HEK293 (cell line): ENCODE results near the gene KRTAP10-12.

Source experiments
- CTCF ChIA-PET: fragments of 350-600 bp; formaldehyde crosslinking; extraction: SDS; loops from one replicate; lab custom pipeline; 2021; ENCODE audit warnings: antibody characterized with exemption; lab: Yijun Ruan, JAX
- POLR2A ChIA-PET: fragments of 300-600 bp; formaldehyde crosslinking; extraction: SDS; loops from one replicate; lab custom pipeline; 2020; ENCODE audit warnings: antibody characterized with exemption, inconsistent platforms; lab: Yijun Ruan, JAX
- H3K27ac ChIP-seq: fragments of 200-500 bp; sonication (Bioruptor generic); 2 replicates; pipeline ENCODE4 v1.5.1; 2014; ENCODE audit warnings: low read depth, low read length, control low read depth, inconsistent platforms; ENCODE audit errors: extremely low read depth
- H3K36me3 ChIP-seq, 2 experiments: fragments of 200-500 bp in 1 of 2; sonication (Bioruptor generic) in 1 of 2; 1 replicate in 1 of 2; 2 replicates in 1 of 2; pipeline ENCODE4 v1.5.1; 2014 to 2017; ENCODE audit warnings: inconsistent platforms in 2 of 2, low read length in 2 of 2; ENCODE audit not compliant: control insufficient read depth in 2 of 2, insufficient read depth in 1 of 2
- H3K4me1 ChIP-seq: fragments of 200-500 bp; sonication (Bioruptor generic); 2 replicates; pipeline ENCODE4 v1.5.1; 2014; ENCODE audit warnings: mild to moderate bottlenecking, low read length, inconsistent platforms; ENCODE audit not compliant: control insufficient read depth, insufficient read depth
- H3K4me3 ChIP-seq: 2 replicates; pipeline ENCODE4 v1.5.1; 2011; ENCODE audit warnings: low read depth, mild to moderate bottlenecking, control low read depth, low read length, moderate library complexity
- H3K9me3 ChIP-seq: fragments of 200-500 bp; sonication (Bioruptor generic); 2 replicates; pipeline ENCODE4 v1.5.1; 2014; ENCODE audit warnings: low read depth, low read length, inconsistent platforms; ENCODE audit not compliant: control insufficient read depth, insufficient read depth
- BCL6B ChIP-seq: fragments of 450-650 bp; formaldehyde crosslinking; IDR thresholded peaks from 2 replicates; pipeline ENCODE4 v1.5.1; 2017; ENCODE audit warnings: missing biosample characterization, missing genetic modification characterization
- EGR2 ChIP-seq: fragments of 450-650 bp; formaldehyde crosslinking; IDR thresholded peaks from 2 replicates; pipeline ENCODE4 v1.5.1; 2016; ENCODE audit warnings: low read depth, missing biosample characterization, missing genetic modification characterization
- KLF17 ChIP-seq: fragments of 450-650 bp; formaldehyde crosslinking; IDR thresholded peaks from 2 replicates; pipeline ENCODE4 v1.5.1; 2016; ENCODE audit warnings: missing biosample characterization, missing genetic modification characterization
- MYNN ChIP-seq: fragments of 450-650 bp; formaldehyde crosslinking; IDR thresholded peaks from 2 replicates; pipeline ENCODE4 v1.5.1; 2016; ENCODE audit warnings: missing biosample characterization, missing genetic modification characterization, borderline replicate concordance
- OSR2 ChIP-seq: fragments of 450-650 bp; formaldehyde crosslinking; IDR thresholded peaks from 2 replicates; pipeline ENCODE4 v1.5.1; 2016; ENCODE audit warnings: missing biosample characterization, missing genetic modification characterization
- ZBTB44 ChIP-seq: fragments of 450-650 bp; IDR thresholded peaks from 2 replicates; pipeline ENCODE4 v1.5.1; 2018; ENCODE audit warnings: missing biosample characterization, mild to moderate bottlenecking, missing genetic modification characterization
- ZFHX2 ChIP-seq: fragments of 450-650 bp; formaldehyde crosslinking; conservative IDR thresholded peaks from 2 replicates; pipeline ENCODE4 v1.5.1; 2016; ENCODE audit warnings: missing biosample characterization, missing genetic modification characterization
- ZNF10 ChIP-seq: fragments of 450-650 bp; formaldehyde crosslinking; IDR thresholded peaks from 2 replicates; pipeline ENCODE4 v1.5.1; 2017; ENCODE audit warnings: missing biosample characterization, missing genetic modification characterization
- ZNF133 ChIP-seq: fragments of 450-650 bp; formaldehyde crosslinking; IDR thresholded peaks from 2 replicates; pipeline ENCODE4 v1.5.1; 2016; ENCODE audit warnings: missing biosample characterization, missing genetic modification characterization
- ZNF324 ChIP-seq: fragments of 450-650 bp; formaldehyde crosslinking; IDR thresholded peaks from 2 replicates; pipeline ENCODE4 v1.5.1; 2016; ENCODE audit warnings: missing biosample characterization, missing genetic modification characterization
- ZNF37A ChIP-seq: fragments of 450-650 bp; IDR thresholded peaks from 2 replicates; pipeline ENCODE4 v1.5.1; 2018; ENCODE audit warnings: missing biosample characterization, missing genetic modification characterization
- ZNF510 ChIP-seq: fragments of 450-650 bp; formaldehyde crosslinking; IDR thresholded peaks from 2 replicates; pipeline ENCODE4 v1.5.1; 2018; ENCODE audit warnings: mild to moderate bottlenecking, missing genetic modification characterization, missing biosample characterization; ENCODE audit not compliant: insufficient replicate concordance
- ZNF530 ChIP-seq: fragments of 450-650 bp; formaldehyde crosslinking; IDR thresholded peaks from 2 replicates; pipeline ENCODE4 v1.5.1; 2016; ENCODE audit warnings: low read depth, missing biosample characterization, missing genetic modification characterization
- ZNF558 ChIP-seq: fragments of 450-650 bp; formaldehyde crosslinking; IDR thresholded peaks from 2 replicates; pipeline ENCODE4 v1.5.1; 2016; ENCODE audit warnings: missing biosample characterization, missing genetic modification characterization
- ZNF645 ChIP-seq: fragments of 450-650 bp; formaldehyde crosslinking; IDR thresholded peaks from 2 replicates; pipeline ENCODE4; 2016; ENCODE audit warnings: missing biosample characterization, missing genetic modification characterization
- ZNF654 ChIP-seq: fragments of 450-650 bp; formaldehyde crosslinking; IDR thresholded peaks from 2 replicates; pipeline ENCODE4 v1.5.1; 2016; ENCODE audit warnings: low read depth, missing biosample characterization, missing genetic modification characterization
- ZNF660 ChIP-seq: fragments of 450-650 bp; IDR thresholded peaks from 2 replicates; pipeline ENCODE4 v1.5.1; 2018; ENCODE audit warnings: missing biosample characterization, mild to moderate bottlenecking, missing genetic modification characterization
- ZNF776 ChIP-seq: fragments of 450-650 bp; formaldehyde crosslinking; IDR thresholded peaks from 2 replicates; pipeline ENCODE4 v1.5.0; 2017; ENCODE audit warnings: missing biosample characterization, missing genetic modification characterization, borderline replicate concordance

The KRTAP10-12 gene

GRCh38 chr21:44708866-44709425 lies 12.0 kb downstream of the KRTAP10-12 start:
- Histone ChIP-seq H3K4me1 (peaks cover 6% of the 10 kb centered on the region; the same call in 1 of the 2 replicates), H3K27ac (no peak overlapping the region), H3K36me3 (no peaks in the 10 kb centered on the region), H3K9me3 (no peaks in the 10 kb centered on the region), H3K4me3 (no peak overlapping the region)
- ChIA-PET POLR2A (no interaction called here), CTCF (interaction anchor here (0.6 to 1.2 kb wide), 3 partner anchors 100 to 428 kb away, joined by 3 to 5 read pairs (median 5); no protein-coding TSS in a partner anchor)
- TF ChIP-seq MYNN (tag by site-specific recombination): no peak
- TF ChIP-seq BCL6B (tag by site-specific recombination): no peak
- TF ChIP-seq EGR2 (tag by site-specific recombination): peak; percentile 47; the same call in 1 of the 2 replicates
- TF ChIP-seq ZFHX2 (tag by site-specific recombination): peak; percentile 52

- no peak for TF ChIP-seq ZNF510
- TF ChIP-seq ZNF645 (tag by site-specific recombination): no peak
- no peak for TF ChIP-seq OSR2
- TF ChIP-seq ZNF133 (tag by site-specific recombination): no peak
- no peak for TF ChIP-seq ZNF660 (tag by site-specific recombination)
- TF ChIP-seq ZNF37A (tag by site-specific recombination): no peak
- TF ChIP-seq ZNF324: no peak
- no peak for TF ChIP-seq ZNF10 (tag by site-specific recombination)
- TF ChIP-seq ZBTB44 (tag by site-specific recombination): no peak
- TF ChIP-seq ZNF776 (tag by site-specific recombination): no peak
- no peak for TF ChIP-seq ZNF654 (tag by site-specific recombination)
- no peak for TF ChIP-seq ZNF530
- TF ChIP-seq ZNF558 (tag by site-specific recombination): no peak
- TF ChIP-seq KLF17 (tag by site-specific recombination): no peak
- ChIA-PET POLR2A (no interaction called here), CTCF (interaction anchor here (0.6 to 1.2 kb wide), 3 partner anchors 199 to 431 kb away, joined by 3 to 5 read pairs (median 3); no protein-coding TSS in a partner anchor)
- no peak overlapping the region for H3K27ac ChIP-seq
- no peaks in the 10 kb centered on the region for H3K36me3 ChIP-seq
- peaks cover 6% of the 10 kb centered on the region; the same call in 1 of the 2 replicates for H3K4me1 ChIP-seq
- no peak overlapping the region for H3K4me3 ChIP-seq
- H3K9me3 ChIP-seq: no peaks in the 10 kb centered on the region
Observed at GRCh38 chr21:44709426-44710293, 12.7 kb downstream of the KRTAP10-12 start.
